ENCODE data around the gene CCDC85C. TPM values are rescaled to one million over a fixed set of nuclear protein-coding genes. Genes with fewer than 3 reads are reported as not detected.

The CCDC85C gene
- total RNA-seq, 1 donor from 2014 or later, result 4.4 TPM

GRCh38 chr14:99544991-99545390, 59.0 kb downstream of the CCDC85C start:
- DNase-seq (ENCODE audit: extremely low spot score, unreplicated experiment), result no peak
- H3K4me3 Mint-ChIP-seq (ENCODE audit: unreplicated experiment), result no peak overlapping the region
- no peaks in the 10 kb centered on the region for H3K9me3 Mint-ChIP-seq (ENCODE audit: unreplicated experiment)
- H3K4me1 Mint-ChIP-seq (ENCODE audit: unreplicated experiment), result peaks cover 26% of the 10 kb centered on the region
- TF ChIP-seq, protein P1, sequence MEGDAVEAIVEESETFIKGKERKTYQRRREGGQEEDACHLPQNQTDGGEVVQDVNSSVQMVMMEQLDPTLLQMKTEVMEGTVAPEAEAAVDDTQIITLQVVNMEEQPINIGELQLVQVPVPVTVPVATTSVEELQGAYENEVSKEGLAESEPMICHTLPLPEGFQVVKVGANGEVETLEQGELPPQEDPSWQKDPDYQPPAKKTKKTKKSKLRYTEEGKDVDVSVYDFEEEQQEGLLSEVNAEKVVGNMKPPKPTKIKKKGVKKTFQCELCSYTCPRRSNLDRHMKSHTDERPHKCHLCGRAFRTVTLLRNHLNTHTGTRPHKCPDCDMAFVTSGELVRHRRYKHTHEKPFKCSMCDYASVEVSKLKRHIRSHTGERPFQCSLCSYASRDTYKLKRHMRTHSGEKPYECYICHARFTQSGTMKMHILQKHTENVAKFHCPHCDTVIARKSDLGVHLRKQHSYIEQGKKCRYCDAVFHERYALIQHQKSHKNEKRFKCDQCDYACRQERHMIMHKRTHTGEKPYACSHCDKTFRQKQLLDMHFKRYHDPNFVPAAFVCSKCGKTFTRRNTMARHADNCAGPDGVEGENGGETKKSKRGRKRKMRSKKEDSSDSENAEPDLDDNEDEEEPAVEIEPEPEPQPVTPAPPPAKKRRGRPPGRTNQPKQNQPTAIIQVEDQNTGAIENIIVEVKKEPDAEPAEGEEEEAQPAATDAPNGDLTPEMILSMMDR (IDR thresholded peaks at IDR 0.05), result no peak
- H3K27ac Mint-ChIP-seq (ENCODE audit: unreplicated experiment), result no peak overlapping the region
- H3K27me3 Mint-ChIP-seq (ENCODE audit: unreplicated experiment), result no peaks in the 10 kb centered on the region
- H3K36me3 Mint-ChIP-seq (ENCODE audit: unreplicated experiment), result no peaks in the 10 kb centered on the region

- Mint-ChIP-seq H3K9me3 (ENCODE audit: unreplicated experiment) (no peaks in the 10 kb centered on the region), H3K27ac (ENCODE audit: unreplicated experiment) (no peak overlapping the region), H3K4me3 (ENCODE audit: unreplicated experiment) (no peak overlapping the region), H3K27me3 (ENCODE audit: unreplicated experiment) (no peaks in the 10 kb centered on the region), H3K36me3 (ENCODE audit: unreplicated experiment) (no peaks in the 10 kb centered on the region), H3K4me1 (ENCODE audit: unreplicated experiment) (peaks cover 26% of the 10 kb centered on the region)
- no peak for DNase-seq (ENCODE audit: extremely low spot score, unreplicated experiment)
- TF ChIP-seq, protein P1 (IDR thresholded peaks at IDR 0.05), result no peak
Observed at GRCh38 chr14:99543985-99544384, 60.0 kb downstream of the CCDC85C start.

- Mint-ChIP-seq H3K36me3 (ENCODE audit: unreplicated experiment) (no peaks in the 10 kb centered on the region), H3K9me3 (ENCODE audit: unreplicated experiment) (no peaks in the 10 kb centered on the region), H3K4me1 (ENCODE audit: unreplicated experiment) (peaks cover 31% of the 10 kb centered on the region), H3K27me3 (ENCODE audit: unreplicated experiment) (no peaks in the 10 kb centered on the region), H3K4me3 (ENCODE audit: unreplicated experiment) (no peak overlapping the region), H3K27ac (ENCODE audit: unreplicated experiment) (no peak overlapping the region)
- DNase-seq (ENCODE audit: extremely low spot score, unreplicated experiment), result no peak
- TF ChIP-seq, protein P1 (IDR thresholded peaks at IDR 0.05), result no peak
Observed at GRCh38 chr14:99543370-99543769, 60.6 kb downstream of the CCDC85C start.

DNA sequence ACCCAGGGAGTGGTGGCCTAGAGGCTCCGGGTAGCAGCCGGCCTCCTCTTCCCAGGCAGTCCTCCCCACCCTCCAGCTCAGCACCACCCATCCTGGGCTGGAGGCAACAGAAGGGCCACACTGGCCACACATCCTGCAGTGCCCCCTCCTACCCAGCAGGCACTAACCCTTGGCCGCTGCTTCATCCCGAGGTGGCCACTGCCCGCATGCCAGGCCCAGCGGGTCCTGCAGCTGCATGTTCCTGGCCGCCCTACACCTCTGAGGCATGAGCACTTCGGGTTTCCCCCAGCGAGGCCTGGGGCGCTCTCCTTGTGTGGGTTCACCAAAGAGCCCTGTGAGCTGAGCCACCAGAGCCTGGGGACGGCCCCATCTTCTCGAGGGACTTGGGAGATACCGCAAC, 61.4 kb downstream of the CCDC85C start:
- DNase-seq (ENCODE audit: extremely low spot score, unreplicated experiment), result no peak
- Mint-ChIP-seq H3K36me3 (ENCODE audit: unreplicated experiment) (no peaks in the 10 kb centered on the region), H3K9me3 (ENCODE audit: unreplicated experiment) (no peaks in the 10 kb centered on the region), H3K4me3 (ENCODE audit: unreplicated experiment) (no peak overlapping the region), H3K27me3 (ENCODE audit: unreplicated experiment) (no peaks in the 10 kb centered on the region), H3K4me1 (ENCODE audit: unreplicated experiment) (peaks cover 39% of the 10 kb centered on the region), H3K27ac (ENCODE audit: unreplicated experiment) (no peak overlapping the region)
- TF ChIP-seq, protein P1 (IDR thresholded peaks at IDR 0.05), result no peak

DNA sequence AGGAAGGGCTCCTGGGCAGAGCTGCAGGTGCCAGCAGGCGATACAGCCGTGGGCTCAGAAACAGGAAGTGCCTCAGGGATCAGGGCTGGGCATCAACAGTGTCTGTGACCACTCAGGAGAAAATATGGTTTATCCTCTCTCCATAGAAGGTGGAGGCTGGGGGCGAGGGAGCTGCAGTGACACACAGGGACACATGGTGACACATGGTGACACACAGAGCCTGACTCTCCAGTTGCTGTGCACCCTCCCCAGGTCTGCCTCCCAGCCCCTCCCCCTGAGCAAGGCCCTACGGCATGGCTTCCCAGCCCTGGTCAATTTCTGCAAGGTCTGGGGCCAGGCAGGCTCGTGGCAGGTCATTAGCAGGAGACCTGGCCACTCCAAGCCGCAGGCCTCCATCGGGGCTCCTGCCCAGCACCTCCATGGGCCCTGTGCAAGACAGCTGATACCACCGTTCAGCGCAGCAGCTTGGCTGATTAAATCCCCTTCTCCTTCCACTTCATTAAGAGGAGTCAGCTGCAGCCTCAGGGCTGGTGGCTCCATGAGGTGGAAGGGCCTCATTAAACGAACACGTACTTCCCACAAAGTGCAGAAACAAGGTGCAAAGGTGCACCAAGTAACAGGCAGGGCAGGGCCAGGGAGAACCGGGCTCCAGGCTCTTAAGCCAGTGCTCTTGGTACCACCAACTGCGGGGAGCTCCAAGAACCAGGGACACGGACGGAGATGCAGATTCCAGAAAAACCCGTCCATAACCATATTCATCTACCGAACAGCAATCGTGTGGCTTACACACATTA, 62.1 kb downstream of the CCDC85C start:
- H3K27ac Mint-ChIP-seq (ENCODE audit: unreplicated experiment), result no peak overlapping the region
- H3K36me3 Mint-ChIP-seq (ENCODE audit: unreplicated experiment), result no peaks in the 10 kb centered on the region
- no peaks in the 10 kb centered on the region for H3K9me3 Mint-ChIP-seq (ENCODE audit: unreplicated experiment)
- TF ChIP-seq, protein P1 (IDR thresholded peaks at IDR 0.05), result no peak
- H3K4me1 Mint-ChIP-seq (ENCODE audit: unreplicated experiment), result peaks cover 46% of the 10 kb centered on the region
- no peak overlapping the region for H3K4me3 Mint-ChIP-seq (ENCODE audit: unreplicated experiment)
- H3K27me3 Mint-ChIP-seq (ENCODE audit: unreplicated experiment), result no peaks in the 10 kb centered on the region
- DNase-seq (ENCODE audit: extremely low spot score, unreplicated experiment), result no peak
